H1 (cell line): ENCODE measurements around the gene ADNP2. TPM values are rescaled to one million over a fixed set of nuclear protein-coding genes. Genes with fewer than 3 reads are reported as not detected.

ENCODE experiments used
- BRCA1 ChIP-seq: IDR thresholded peaks from 2 replicates; pipeline ENCODE4 v1.6.1; 2012; ENCODE audit warnings: low read depth, low read length, improper control_type of control experiment
- CTBP2 ChIP-seq: IDR thresholded peaks from 2 replicates; pipeline ENCODE4 v1.7.0; 2011; ENCODE audit warnings: borderline replicate concordance, mild to moderate bottlenecking, moderate library complexity, mixed read lengths, low read length; ENCODE audit not compliant: insufficient read depth, insufficient read length
- EP300 ChIP-seq, 2 experiments: IDR thresholded peaks; 1 replicate in 1 of 2; 2 replicates in 1 of 2; pipeline ENCODE4 v1.6.1; 2011 to 2012; ENCODE audit warnings: low read depth in 2 of 2, low read length in 2 of 2, mild to moderate bottlenecking in 2 of 2, borderline replicate concordance in 1 of 2, inconsistent platforms in 1 of 2, moderate library complexity in 1 of 2
- POLR2A ChIP-seq, 2 experiments: IDR thresholded peaks; 1 replicate in 1 of 2; 2 replicates in 1 of 2; pipeline ENCODE4 v1.6.1; 2011; ENCODE audit warnings: low read depth in 2 of 2, low read length in 2 of 2, mild to moderate bottlenecking in 2 of 2; ENCODE audit errors: control extremely low read depth in 1 of 2
- POLR2AphosphoS5 ChIP-seq: IDR thresholded peaks from 2 replicates; pipeline ENCODE4 v1.6.1; 2011; ENCODE audit warnings: low read depth, low read length
- RBBP5 ChIP-seq: IDR thresholded peaks from 2 replicates; pipeline ENCODE4 v1.7.1; 2012; ENCODE audit warnings: low read depth, mild to moderate bottlenecking, inconsistent platforms, low read length, moderate library complexity, borderline replicate concordance
- polyA plus RNA-seq, 7 experiments: library from polyadenylated mRNA; depleted of rRNA in 3 of 7; stranded (reverse) in 5 of 7; unstranded in 2 of 7; fragments of >200 nt in 5 of 7; fragments of 200-250 nt in 2 of 7; gene quantifications; 1 replicate in 5 of 7; 2 replicates in 1 of 7; 4 replicates in 1 of 7; pipeline versions ENCODE4 v1.2.1 to v1.2.3, GENCODE V29; 2011 to 2013; ENCODE audit warnings: missing spikeins in 2 of 7, mixed read lengths in 2 of 7
- total RNA-seq: library from RNA; stranded (reverse); fragmentation: NEBNext Ultra II Directional; extraction: Animal tissue kit (Norgen Biotek cat#: 25700); gene quantifications from 2 replicates; pipeline ENCODE4 v1.2.1, GENCODE V29; 2021
- TF ChIP-seq, protein P1 (sequence below): fragments of 300-600 bp; sonication (generic); IDR thresholded peaks from 2 replicates; pipeline ENCODE4 v1.7.1; 2012; ENCODE audit warnings: low read length, moderate library complexity, mild to moderate bottlenecking, inconsistent platforms; ENCODE audit not compliant: insufficient replicate concordance
- TF ChIP-seq, protein P2 (sequence below): IDR thresholded peaks from 2 replicates; pipeline ENCODE4 v1.6.1; 2012; ENCODE audit warnings: inconsistent platforms

The ADNP2 gene
- total and polyA plus RNA-seq, 2 of the 8 experiments (the other 6 are each of a cell fraction or from before 2014, with no cell fraction given) = 25.1 to 61.6 TPM

DNA sequence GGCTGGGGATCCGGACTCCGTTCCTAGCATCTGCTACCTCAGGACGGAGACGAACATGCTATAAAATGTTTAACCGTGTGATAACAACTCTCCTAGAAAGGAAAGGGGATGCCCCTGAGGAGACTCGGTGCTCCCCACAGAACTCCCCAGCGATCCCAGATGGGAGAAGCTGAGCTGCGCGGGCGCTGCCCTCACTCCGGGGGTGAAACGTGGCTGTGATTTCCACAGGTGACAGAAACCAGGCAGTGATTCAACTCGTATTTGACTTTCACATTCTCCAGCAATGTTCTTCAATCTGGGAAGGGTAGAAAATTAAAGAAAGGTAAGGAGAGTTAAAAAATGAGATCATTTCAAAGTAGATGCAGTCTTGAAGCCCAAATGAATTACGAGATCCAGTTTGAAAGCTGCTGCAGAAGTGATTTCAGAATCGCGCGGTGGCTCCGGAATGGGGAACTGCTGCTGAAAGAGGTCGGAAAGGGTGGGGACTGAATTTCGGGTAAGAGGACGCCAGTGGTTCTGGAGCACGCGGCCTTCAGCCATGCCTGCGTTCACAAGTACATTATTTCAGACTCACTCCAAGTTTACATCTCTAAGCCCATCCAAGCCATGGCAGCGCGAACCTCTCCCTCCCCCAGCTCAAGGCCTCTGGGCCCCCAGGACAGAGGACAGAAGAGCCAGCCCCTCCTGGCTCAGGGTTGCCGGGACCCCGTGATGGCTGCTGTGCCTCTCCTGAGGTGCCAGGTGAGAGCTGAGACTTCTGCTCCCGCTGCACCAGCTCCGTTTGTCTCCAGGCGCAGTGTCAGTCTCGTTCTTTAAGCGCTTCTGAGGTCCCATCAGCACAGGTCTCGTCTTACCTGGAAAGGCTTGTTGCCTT, 39.5 kb downstream of the ADNP2 start (continued):
- TF ChIP-seq, protein P1, sequence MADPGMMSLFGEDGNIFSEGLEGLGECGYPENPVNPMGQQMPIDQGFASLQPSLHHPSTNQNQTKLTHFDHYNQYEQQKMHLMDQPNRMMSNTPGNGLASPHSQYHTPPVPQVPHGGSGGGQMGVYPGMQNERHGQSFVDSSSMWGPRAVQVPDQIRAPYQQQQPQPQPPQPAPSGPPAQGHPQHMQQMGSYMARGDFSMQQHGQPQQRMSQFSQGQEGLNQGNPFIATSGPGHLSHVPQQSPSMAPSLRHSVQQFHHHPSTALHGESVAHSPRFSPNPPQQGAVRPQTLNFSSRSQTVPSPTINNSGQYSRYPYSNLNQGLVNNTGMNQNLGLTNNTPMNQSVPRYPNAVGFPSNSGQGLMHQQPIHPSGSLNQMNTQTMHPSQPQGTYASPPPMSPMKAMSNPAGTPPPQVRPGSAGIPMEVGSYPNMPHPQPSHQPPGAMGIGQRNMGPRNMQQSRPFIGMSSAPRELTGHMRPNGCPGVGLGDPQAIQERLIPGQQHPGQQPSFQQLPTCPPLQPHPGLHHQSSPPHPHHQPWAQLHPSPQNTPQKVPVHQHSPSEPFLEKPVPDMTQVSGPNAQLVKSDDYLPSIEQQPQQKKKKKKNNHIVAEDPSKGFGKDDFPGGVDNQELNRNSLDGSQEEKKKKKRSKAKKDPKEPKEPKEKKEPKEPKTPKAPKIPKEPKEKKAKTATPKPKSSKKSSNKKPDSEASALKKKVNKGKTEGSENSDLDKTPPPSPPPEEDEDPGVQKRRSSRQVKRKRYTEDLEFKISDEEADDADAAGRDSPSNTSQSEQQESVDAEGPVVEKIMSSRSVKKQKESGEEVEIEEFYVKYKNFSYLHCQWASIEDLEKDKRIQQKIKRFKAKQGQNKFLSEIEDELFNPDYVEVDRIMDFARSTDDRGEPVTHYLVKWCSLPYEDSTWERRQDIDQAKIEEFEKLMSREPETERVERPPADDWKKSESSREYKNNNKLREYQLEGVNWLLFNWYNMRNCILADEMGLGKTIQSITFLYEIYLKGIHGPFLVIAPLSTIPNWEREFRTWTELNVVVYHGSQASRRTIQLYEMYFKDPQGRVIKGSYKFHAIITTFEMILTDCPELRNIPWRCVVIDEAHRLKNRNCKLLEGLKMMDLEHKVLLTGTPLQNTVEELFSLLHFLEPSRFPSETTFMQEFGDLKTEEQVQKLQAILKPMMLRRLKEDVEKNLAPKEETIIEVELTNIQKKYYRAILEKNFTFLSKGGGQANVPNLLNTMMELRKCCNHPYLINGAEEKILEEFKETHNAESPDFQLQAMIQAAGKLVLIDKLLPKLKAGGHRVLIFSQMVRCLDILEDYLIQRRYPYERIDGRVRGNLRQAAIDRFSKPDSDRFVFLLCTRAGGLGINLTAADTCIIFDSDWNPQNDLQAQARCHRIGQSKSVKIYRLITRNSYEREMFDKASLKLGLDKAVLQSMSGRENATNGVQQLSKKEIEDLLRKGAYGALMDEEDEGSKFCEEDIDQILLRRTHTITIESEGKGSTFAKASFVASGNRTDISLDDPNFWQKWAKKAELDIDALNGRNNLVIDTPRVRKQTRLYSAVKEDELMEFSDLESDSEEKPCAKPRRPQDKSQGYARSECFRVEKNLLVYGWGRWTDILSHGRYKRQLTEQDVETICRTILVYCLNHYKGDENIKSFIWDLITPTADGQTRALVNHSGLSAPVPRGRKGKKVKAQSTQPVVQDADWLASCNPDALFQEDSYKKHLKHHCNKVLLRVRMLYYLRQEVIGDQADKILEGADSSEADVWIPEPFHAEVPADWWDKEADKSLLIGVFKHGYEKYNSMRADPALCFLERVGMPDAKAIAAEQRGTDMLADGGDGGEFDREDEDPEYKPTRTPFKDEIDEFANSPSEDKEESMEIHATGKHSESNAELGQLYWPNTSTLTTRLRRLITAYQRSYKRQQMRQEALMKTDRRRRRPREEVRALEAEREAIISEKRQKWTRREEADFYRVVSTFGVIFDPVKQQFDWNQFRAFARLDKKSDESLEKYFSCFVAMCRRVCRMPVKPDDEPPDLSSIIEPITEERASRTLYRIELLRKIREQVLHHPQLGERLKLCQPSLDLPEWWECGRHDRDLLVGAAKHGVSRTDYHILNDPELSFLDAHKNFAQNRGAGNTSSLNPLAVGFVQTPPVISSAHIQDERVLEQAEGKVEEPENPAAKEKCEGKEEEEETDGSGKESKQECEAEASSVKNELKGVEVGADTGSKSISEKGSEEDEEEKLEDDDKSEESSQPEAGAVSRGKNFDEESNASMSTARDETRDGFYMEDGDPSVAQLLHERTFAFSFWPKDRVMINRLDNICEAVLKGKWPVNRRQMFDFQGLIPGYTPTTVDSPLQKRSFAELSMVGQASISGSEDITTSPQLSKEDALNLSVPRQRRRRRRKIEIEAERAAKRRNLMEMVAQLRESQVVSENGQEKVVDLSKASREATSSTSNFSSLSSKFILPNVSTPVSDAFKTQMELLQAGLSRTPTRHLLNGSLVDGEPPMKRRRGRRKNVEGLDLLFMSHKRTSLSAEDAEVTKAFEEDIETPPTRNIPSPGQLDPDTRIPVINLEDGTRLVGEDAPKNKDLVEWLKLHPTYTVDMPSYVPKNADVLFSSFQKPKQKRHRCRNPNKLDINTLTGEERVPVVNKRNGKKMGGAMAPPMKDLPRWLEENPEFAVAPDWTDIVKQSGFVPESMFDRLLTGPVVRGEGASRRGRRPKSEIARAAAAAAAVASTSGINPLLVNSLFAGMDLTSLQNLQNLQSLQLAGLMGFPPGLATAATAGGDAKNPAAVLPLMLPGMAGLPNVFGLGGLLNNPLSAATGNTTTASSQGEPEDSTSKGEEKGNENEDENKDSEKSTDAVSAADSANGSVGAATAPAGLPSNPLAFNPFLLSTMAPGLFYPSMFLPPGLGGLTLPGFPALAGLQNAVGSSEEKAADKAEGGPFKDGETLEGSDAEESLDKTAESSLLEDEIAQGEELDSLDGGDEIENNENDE = no peak
- no peak for TF ChIP-seq POLR2AphosphoS5
- TF ChIP-seq RBBP5 = no peak
- no peak for TF ChIP-seq POLR2A (IDR thresholded peaks at IDR 0.05; ENCODE audit: control extremely low read depth in 1 of 2, low read depth in 2 of 2, low read length in 2 of 2)
- TF ChIP-seq CTBP2 = no peak
- TF ChIP-seq, protein P2, sequence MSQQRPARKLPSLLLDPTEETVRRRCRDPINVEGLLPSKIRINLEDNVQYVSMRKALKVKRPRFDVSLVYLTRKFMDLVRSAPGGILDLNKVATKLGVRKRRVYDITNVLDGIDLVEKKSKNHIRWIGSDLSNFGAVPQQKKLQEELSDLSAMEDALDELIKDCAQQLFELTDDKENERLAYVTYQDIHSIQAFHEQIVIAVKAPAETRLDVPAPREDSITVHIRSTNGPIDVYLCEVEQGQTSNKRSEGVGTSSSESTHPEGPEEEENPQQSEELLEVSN = no peak
- no peak for TF ChIP-seq EP300 (IDR thresholded peaks at IDR 0.05; ENCODE audit: borderline replicate concordance in 1 of 2, low read depth in 2 of 2, low read length in 2 of 2)
- no peak for TF ChIP-seq BRCA1
